Osteocyte (in vitro differentiated cells): ENCODE results near the gene KRT35. TPM values are rescaled to one million over a fixed set of nuclear protein-coding genes. Genes with fewer than 3 reads are reported as not detected.

Experiments used
- DNase-seq: peaks from one replicate; pipeline ENCODE4 v3.0.0; 2021; ENCODE audit warnings: mixed read lengths; ENCODE audit not compliant: unreplicated experiment; ENCODE audit errors: extremely low spot score
- H3K27ac Mint-ChIP-seq: one replicate; pipeline ENCODE4 v1.8.0; 2021; ENCODE audit warnings: mild to moderate bottlenecking, mixed read lengths; ENCODE audit not compliant: unreplicated experiment
- H3K27me3 Mint-ChIP-seq: one replicate; pipeline ENCODE4 v1.8.0; 2021; ENCODE audit warnings: mixed read lengths; ENCODE audit not compliant: unreplicated experiment
- H3K36me3 Mint-ChIP-seq: one replicate; pipeline ENCODE4 v1.8.0; 2021; ENCODE audit warnings: mixed read lengths; ENCODE audit not compliant: unreplicated experiment
- H3K4me1 Mint-ChIP-seq: one replicate; pipeline ENCODE4 v1.8.0; 2021; ENCODE audit warnings: mixed read lengths; ENCODE audit not compliant: unreplicated experiment
- H3K4me3 Mint-ChIP-seq: one replicate; pipeline ENCODE4 v1.8.0; 2021; ENCODE audit warnings: mild to moderate bottlenecking, moderate library complexity, mixed read lengths; ENCODE audit not compliant: unreplicated experiment
- H3K9me3 Mint-ChIP-seq: one replicate; pipeline ENCODE4 v1.8.0; 2021; ENCODE audit warnings: mixed read lengths; ENCODE audit not compliant: unreplicated experiment
- CTCF ChIP-seq: fragments of 200-600 bp; sonication (generic); IDR thresholded peaks from 2 replicates; pipeline ENCODE4 v1.5.0; 2021; ENCODE audit warnings: antibody characterized with exemption, mild to moderate bottlenecking, moderate library complexity
- total RNA-seq: library from RNA; stranded (reverse); gene quantifications from 2 replicates; pipeline ENCODE4 v1.2.1, GENCODE V29; 2021

KRT35 gene
- total RNA-seq, 1 donor from 2014 or later: not detected

GRCh38 chr17:41500131-41500911 is 19.4 kb upstream of the KRT35 start:
- peaks cover 6% of the 10 kb centered on the region for H3K4me1 Mint-ChIP-seq
- no peaks in the 10 kb centered on the region for H3K27me3 Mint-ChIP-seq
- H3K36me3 Mint-ChIP-seq: no peaks in the 10 kb centered on the region
- no peak for DNase-seq
- H3K9me3 Mint-ChIP-seq: no peaks in the 10 kb centered on the region
- TF ChIP-seq CTCF: no peak
- H3K4me3 Mint-ChIP-seq: no peak overlapping the region
- no peak overlapping the region for H3K27ac Mint-ChIP-seq

GRCh38 chr17:41499714-41500113 is 18.8 kb upstream of the KRT35 start:
- no peaks in the 10 kb centered on the region for H3K9me3 Mint-ChIP-seq
- no peak overlapping the region for H3K27ac Mint-ChIP-seq

GRCh38 chr17:41498276-41498675 is 17.3 kb upstream of the KRT35 start:
- H3K27me3 Mint-ChIP-seq: no peaks in the 10 kb centered on the region
- H3K4me1 Mint-ChIP-seq: peaks cover 12% of the 10 kb centered on the region
- H3K9me3 Mint-ChIP-seq: no peaks in the 10 kb centered on the region
- no peak for TF ChIP-seq CTCF
- no peak overlapping the region for H3K4me3 Mint-ChIP-seq
- H3K27ac Mint-ChIP-seq: no peak overlapping the region
- no peaks in the 10 kb centered on the region for H3K36me3 Mint-ChIP-seq
- no peak for DNase-seq

More at GRCh38 chr17:41499714-41500113, 18.8 kb upstream of the KRT35 start:
- no peak overlapping the region for H3K4me3 Mint-ChIP-seq
- no peaks in the 10 kb centered on the region for H3K36me3 Mint-ChIP-seq
- H3K27me3 Mint-ChIP-seq: no peaks in the 10 kb centered on the region
- TF ChIP-seq CTCF: no peak
- DNase-seq: no peak
- H3K4me1 Mint-ChIP-seq: peaks cover 6% of the 10 kb centered on the region

GRCh38 chr17:41496803-41497484 is 16.0 kb upstream of the KRT35 start:
- Mint-ChIP-seq H3K36me3 (no peaks in the 10 kb centered on the region), H3K27ac (no peak overlapping the region), H3K9me3 (no peaks in the 10 kb centered on the region), H3K27me3 (no peaks in the 10 kb centered on the region), H3K4me1 (peaks cover 25% of the 10 kb centered on the region), H3K4me3 (no peak overlapping the region)
- no peak for DNase-seq
- TF ChIP-seq CTCF: peak; percentile 59

GRCh38 chr17:41494524-41494923 is 13.6 kb upstream of the KRT35 start:
- Mint-ChIP-seq H3K36me3 (no peaks in the 10 kb centered on the region), H3K27me3 (no peaks in the 10 kb centered on the region), H3K9me3 (no peaks in the 10 kb centered on the region), H3K4me1 (peaks cover 22% of the 10 kb centered on the region), H3K27ac (no peak overlapping the region), H3K4me3 (no peak overlapping the region)
- no peak for DNase-seq
- no peak for TF ChIP-seq CTCF
